ENCODE measurements around the gene CYB561A3. TPM values are rescaled to one million over a fixed set of nuclear protein-coding genes. Genes with fewer than 3 reads are reported as not detected.

Gene CYB561A3
- total and polyA plus RNA-seq, 2 of the 13 experiments (the other 11 are each of a cell fraction or from before 2014, with no cell fraction given): 11.4 to 14.9 TPM

DNA sequence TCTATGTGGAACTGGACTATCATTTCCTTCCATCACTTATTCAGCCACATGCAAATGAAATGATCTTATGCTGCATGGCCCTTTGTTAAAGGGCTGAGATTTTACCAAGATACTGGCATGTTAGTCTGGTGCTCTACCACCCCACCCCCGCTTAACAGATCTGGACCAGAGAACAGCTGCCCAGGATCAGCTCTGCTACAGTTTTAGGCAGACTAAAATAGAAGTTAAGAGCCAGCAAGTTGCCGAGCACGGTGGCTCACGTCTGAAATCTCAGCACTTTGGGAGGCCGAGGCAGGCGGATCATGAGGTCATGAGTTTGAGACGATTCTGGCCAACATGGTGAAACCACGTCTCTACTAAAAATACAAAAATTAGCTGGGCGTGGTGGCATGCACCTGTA lies 33.3 kb downstream of the CYB561A3 start:
- H3K27me3 ChIP-seq (ENCODE audit: control insufficient read depth in 1 of 2, insufficient read depth in 2 of 2, low read length in 2 of 2): no peaks in the 10 kb centered on the region; a peak in 1 of 5 replicates
- no peaks in the 10 kb centered on the region for H3K9me3 ChIP-seq (ENCODE audit: low read length)
- intact Hi-C loops (cut with micrococcal nuclease; ENCODE audit: unreplicated experiment) (no loop called here), in situ Hi-C loops (cut with HindIII; ENCODE audit: extremely low pct_ligation_motif_present, low pct_unique_long_range_greater_than_20kb) (no loop called here)
- no TSS peak for BruUV-seq (replicated peaks)
- no peak overlapping the region for H3K9ac ChIP-seq (ENCODE audit: insufficient read depth, low read depth, low read length)
- H3K4me2 ChIP-seq (ENCODE audit: low read depth, low read length): no peak overlapping the region
- 95% methylated on average over 9 of the region's 9 CpGs for WGBS (ENCODE audit: low lambda C conversion rate)
- H3K4me1 ChIP-seq (ENCODE audit: insufficient read depth, low read length): peaks cover 44% of the 10 kb centered on the region
- ChIA-PET POLR2A (no interaction called here), CTCF (ENCODE audit: low intra/inter-chr PET ratio, low total read pairs) (no interaction called here)
- H2AFZ ChIP-seq (ENCODE audit: low read length): no peak overlapping the region
- no peak overlapping the region for H3K4me3 ChIP-seq (replicated peaks in 1 of 3; ENCODE audit: insufficient read depth in 1 of 3, low read depth in 2 of 3, low read length in 3 of 3)
- ATAC-seq (no peak), FAIRE-seq (no peak), DNase-seq (ENCODE audit: low spot score) (no peak)
- peaks cover 27 to 66% of the 10 kb centered on the region in 2 experiments for H3K36me3 ChIP-seq (replicated peaks in 1 of 2; ENCODE audit: control insufficient read depth in 1 of 2, insufficient read depth in 2 of 2, low read length in 2 of 2)
- H3K27ac ChIP-seq (ENCODE audit: extremely low read length, insufficient read depth, low read length): no peak overlapping the region
- H3K79me2 ChIP-seq (ENCODE audit: insufficient read depth, low read length): peaks cover 66% of the 10 kb centered on the region
- TF ChIP-seq ZNF766 (CRISPR knock-in tag; IDR thresholded peaks at IDR 0.05; ENCODE audit: borderline replicate concordance): no peak
- TF ChIP-seq ARNTL (CRISPR knock-in tag; IDR thresholded peaks at IDR 0.05): no peak
- no peak for TF ChIP-seq ZNF282 (IDR thresholded peaks at IDR 0.05; ENCODE audit: partially characterized antibody)
- peaks cover 27% of the 10 kb centered on the region for H4K20me1 ChIP-seq (ENCODE audit: insufficient read depth, low read length)

GRCh38 chr11:61327669-61328071 lies 34.0 kb downstream of the CYB561A3 start:
- CTCF ChIA-PET (ENCODE audit: low intra/inter-chr PET ratio, low total read pairs): no interaction called here
- no TSS peak for BruUV-seq (replicated peaks)
- intact Hi-C loops (cut with micrococcal nuclease; ENCODE audit: unreplicated experiment) (no loop called here), in situ Hi-C loops (cut with HindIII; ENCODE audit: extremely low pct_ligation_motif_present, low pct_unique_long_range_greater_than_20kb) (no loop called here)
- peaks cover 44% of the 10 kb centered on the region for H3K4me1 ChIP-seq (ENCODE audit: insufficient read depth, low read length)
- peaks cover 30 to 73% of the 10 kb centered on the region in 2 experiments for H3K36me3 ChIP-seq (replicated peaks in 1 of 2; ENCODE audit: control insufficient read depth in 1 of 2, insufficient read depth in 2 of 2, low read length in 2 of 2)
- H3K9me3 ChIP-seq (ENCODE audit: low read length): no peaks in the 10 kb centered on the region
- H4K20me1 ChIP-seq (ENCODE audit: insufficient read depth, low read length): peaks cover 27% of the 10 kb centered on the region
- peaks cover 64% of the 10 kb centered on the region for H3K79me2 ChIP-seq (ENCODE audit: insufficient read depth, low read length)
- H3K4me2 ChIP-seq (ENCODE audit: low read depth, low read length): no peak overlapping the region
- DNase-seq (ENCODE audit: low spot score) (no peak), FAIRE-seq (no peak), ATAC-seq (no peak)
- H3K27me3 ChIP-seq (ENCODE audit: control insufficient read depth in 1 of 2, insufficient read depth in 2 of 2, low read length in 2 of 2): no peaks in the 10 kb centered on the region; a peak in 1 of 5 replicates
- H2AFZ ChIP-seq (ENCODE audit: low read length): no peak overlapping the region
- no peak overlapping the region for H3K9ac ChIP-seq (ENCODE audit: insufficient read depth, low read depth, low read length)
- H3K27ac ChIP-seq (ENCODE audit: extremely low read length, insufficient read depth, low read length): no peak overlapping the region
- POLR2A ChIA-PET: no interaction called here
- H3K4me3 ChIP-seq (replicated peaks in 1 of 3; ENCODE audit: insufficient read depth in 1 of 3, low read depth in 2 of 3, low read length in 3 of 3): no peak overlapping the region
- TF ChIP-seq IKZF4 (CRISPR knock-in tag; IDR thresholded peaks at IDR 0.05; ENCODE audit: borderline replicate concordance, low read depth, not compliant biosample characterization) (no peak), RERE (CRISPR knock-in tag; IDR thresholded peaks at IDR 0.05; ENCODE audit: low read depth) (no peak), ZBED4 (CRISPR knock-in tag; IDR thresholded peaks at IDR 0.05; ENCODE audit: borderline replicate concordance) (no peak), GTF2F1 (IDR thresholded peaks at IDR 0.05; ENCODE audit: low read length) (no peak), ZMYM3 (CRISPR knock-in tag; IDR thresholded peaks at IDR 0.05) (no peak), ZNF841 (CRISPR knock-in tag; IDR thresholded peaks at IDR 0.05; ENCODE audit: borderline replicate concordance) (no peak), ZNF329 (CRISPR knock-in tag; IDR thresholded peaks at IDR 0.05; ENCODE audit: low read depth) (no peak), ZFP1 (CRISPR knock-in tag; IDR thresholded peaks at IDR 0.05) (no peak)

Measured in HepG2 (cell line).